Activated T-cell treated with anti-CD3 and anti-CD28 coated beads, Interleukin-2, amount 50 U/mL, for 48 hours (primary cell): ENCODE measurements around the gene BSN.

ENCODE experiments used
- DNase-seq, 2 experiments: peaks; one replicate each; pipeline ENCODE4 v3.0.0-alpha.2; 2020

The BSN gene

DNA sequence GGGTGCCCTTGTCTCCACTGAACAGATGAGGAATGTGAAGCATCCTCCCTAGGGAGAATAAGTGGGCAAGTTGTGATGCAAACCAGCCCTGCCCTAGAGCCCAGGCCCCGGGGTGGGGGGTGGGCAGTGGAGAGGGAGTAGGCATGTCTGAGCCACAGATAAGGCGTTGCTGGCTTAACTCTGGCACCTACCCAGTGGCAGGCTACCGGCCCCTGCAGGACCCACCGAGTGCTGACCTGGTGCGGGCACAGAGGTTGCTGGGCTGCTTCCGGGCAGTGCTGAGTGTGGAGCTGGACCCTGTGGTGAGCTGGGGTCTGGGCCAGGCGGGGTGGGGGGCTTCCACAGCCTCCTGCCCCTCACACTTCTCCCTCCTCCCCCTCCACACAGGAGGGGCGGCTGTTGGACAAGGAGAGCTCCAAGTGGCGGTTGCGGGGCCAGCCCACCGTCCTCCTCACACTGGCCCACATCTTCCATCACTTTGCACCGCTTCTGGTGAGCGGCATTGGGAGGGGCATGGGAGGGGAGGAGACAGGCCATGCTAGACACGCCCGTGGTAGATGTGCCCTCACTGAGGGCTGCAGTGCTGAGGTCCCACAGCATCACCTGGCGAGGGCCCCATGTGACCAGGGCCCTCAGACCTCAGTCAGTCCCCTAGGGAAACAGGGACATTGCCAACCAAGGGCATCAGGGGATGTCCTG is 145.2 kb downstream of the BSN start:
- DNase-seq: no peak

- DNase-seq: no peak
Observed at GRCh38 chr3:49700014-49700413, 145.7 kb downstream of the BSN start.

DNA sequence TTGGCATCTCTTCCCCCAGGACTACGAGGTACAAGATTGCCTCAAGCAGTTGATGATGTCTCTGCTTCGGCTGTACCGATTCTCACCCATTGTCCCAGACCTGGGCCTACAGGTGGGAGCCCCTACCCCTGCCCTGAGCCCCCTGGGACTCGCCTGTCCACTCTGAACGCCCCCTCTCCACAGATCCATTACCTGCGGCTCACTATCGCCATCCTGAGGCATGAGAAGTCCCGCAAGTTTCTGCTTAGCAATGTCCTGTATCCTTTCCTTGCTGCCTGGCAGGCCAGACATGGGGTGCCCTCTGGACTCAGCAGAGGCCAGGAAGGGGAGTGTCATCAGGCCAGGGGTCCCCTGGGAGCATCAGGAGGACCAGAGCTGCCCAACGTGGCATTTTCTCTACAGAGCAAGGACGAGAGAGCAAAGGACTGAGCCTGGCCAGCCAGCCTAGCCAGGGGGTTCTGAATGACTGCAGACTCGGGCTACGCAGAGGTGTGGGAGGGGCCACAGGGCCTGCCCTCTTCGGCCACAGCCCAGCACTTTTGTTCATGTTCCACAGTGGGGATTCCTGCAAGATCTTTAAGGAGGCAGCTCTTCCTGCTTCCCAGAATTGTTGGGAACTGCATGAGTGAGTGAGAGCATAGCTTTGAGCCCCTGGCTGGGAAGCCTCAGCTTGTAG is 146.3 kb downstream of the BSN start:
- DNase-seq: no peak

- DNase-seq: peak in 1 of 2 experiments; percentile 40
Observed at GRCh38 chr3:49701388-49702077, 147.3 kb downstream of the BSN start.

GRCh38 chr3:49702672-49703071 is 148.4 kb downstream of the BSN start:
- no peak for DNase-seq

DNA sequence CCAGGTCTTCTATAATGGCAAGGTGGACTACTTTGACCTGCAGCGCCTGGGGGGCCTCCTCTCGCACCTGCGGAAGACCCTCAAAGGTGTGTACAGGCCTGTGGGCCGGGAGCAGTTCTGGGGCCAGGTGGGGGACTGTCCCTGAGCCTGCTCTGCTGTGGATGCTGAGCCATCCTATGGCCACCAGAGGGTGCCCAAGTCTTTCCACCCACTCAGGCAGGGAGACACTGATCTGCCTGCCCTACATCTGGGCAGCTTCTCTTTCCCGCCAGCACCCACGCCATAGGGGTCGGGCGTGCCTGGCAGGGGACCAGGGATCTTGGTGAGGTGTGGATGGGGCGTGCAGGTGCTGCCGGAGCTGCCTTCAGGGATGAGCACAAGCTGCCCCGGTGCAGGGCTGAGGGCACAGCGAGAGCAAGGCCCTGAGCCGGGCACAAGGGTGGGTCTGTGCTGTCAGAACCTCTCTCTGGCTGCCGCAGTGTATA is 149.2 kb downstream of the BSN start:
- DNase-seq: peak; percentile 73 to 80

GRCh38 chr3:49703956-49704355 is 149.7 kb downstream of the BSN start:
- DNase-seq: no peak

DNA sequence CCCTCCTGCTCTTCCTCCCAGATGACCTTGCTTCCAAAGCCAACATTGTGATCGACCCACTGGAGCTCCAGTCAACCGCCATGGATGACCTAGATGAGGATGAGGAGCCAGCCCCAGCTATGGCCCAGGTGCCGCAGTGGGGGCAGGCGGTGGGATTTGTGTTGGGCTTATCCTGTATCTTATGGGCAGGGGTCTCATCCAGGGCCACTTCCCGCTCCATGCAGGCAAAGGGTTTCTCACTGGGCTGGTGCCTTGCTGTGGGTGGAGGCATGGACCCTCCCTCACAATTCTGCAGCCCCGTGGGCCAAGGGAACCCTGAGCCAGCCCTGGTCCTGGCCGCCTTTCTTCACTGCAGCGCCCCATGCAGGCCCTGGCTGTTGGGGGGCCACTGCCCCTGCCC is 150.4 kb downstream of the BSN start:
- no peak for DNase-seq

DNA sequence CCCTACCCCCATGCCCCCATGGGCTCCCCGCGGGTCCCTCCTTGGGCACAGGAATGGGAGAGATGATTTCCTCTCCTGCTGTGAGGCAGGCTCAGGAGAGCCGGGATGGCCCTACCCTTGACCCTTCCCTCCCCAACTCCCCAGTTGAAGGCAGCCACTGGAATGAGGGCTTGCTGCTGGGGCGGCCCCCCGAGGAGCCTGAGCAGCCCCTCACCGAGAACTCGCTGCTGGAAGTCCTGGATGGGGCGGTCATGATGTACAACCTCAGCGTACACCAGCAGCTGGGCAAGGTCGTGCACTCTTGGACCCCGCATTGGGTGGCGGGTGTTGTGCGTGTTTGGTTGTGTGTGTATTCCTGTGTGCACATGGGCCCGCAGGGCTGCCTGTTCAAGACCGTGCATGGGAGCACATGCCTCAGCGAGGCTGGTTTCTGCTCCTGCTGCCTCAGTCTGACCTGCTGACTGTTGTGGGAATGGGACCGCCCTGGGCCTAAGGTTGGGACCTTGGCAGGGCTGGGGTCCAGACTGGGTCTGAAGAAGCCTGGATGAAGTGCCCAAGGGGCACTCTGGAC is 151.2 kb downstream of the BSN start:
- no peak for DNase-seq

GRCh38 chr3:49706456-49707112 is 152.3 kb downstream of the BSN start:
- no peak for DNase-seq

- no peak for DNase-seq
Observed at GRCh38 chr3:49707113-49707480, 152.8 kb downstream of the BSN start.

DNA sequence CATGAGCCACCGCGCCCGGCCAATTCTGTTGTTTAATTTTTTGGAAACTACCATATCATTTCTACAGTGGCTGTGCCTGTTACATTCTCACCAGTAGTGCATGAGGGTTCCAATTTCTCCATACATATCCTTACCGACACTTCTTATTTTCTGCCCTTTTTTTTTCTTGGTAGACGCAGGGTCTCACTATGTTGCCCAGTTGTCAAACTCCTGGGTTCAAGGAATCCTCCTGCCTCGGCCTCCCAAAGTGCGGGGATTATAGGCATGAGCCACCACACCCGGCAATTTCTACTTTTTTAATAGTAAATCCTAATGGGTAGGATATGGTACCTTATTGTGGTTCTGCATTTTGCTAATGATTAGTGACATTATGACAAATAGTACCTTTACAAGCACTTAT is 155.6 kb downstream of the BSN start:
- DNase-seq: no peak

GRCh38 chr3:49711489-49711888 is 157.2 kb downstream of the BSN start:
- no peak for DNase-seq

- DNase-seq: no peak
Observed at GRCh38 chr3:49712166-49712565, 157.9 kb downstream of the BSN start.

DNA sequence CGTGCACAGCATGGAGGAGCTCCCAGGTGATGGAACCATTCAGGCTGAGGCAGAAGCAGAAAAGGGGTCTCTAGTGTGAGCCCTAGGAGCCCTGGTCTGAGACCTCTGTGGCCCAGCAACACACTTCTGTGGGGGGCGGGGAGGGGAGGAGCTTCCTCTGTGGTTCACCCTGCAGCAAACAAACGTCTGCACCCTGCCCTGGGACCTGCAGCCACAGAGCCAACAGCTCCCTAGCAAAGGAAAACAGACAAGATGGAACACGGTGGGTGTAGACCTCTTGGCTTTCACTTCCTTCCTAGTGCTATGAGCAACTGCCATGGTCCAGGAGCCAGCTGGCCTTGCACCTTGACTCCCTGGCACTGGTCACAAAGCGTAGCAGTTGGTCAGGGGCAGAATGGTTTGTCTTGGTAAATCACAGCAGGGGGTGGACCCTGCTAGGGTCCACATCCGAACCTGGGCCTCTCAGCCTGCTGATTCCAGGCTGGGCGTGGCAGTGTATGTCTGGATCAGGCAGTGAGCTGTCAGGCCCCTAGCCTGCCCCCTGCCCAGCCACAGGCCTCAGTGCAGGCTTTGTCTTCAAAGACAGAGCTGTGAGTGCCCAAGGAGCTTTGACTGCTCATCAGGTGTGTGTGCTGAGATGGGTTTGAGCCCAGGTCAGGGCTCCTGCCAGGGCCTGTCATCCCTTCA is 158.5 kb downstream of the BSN start:
- DNase-seq: no peak

DNA sequence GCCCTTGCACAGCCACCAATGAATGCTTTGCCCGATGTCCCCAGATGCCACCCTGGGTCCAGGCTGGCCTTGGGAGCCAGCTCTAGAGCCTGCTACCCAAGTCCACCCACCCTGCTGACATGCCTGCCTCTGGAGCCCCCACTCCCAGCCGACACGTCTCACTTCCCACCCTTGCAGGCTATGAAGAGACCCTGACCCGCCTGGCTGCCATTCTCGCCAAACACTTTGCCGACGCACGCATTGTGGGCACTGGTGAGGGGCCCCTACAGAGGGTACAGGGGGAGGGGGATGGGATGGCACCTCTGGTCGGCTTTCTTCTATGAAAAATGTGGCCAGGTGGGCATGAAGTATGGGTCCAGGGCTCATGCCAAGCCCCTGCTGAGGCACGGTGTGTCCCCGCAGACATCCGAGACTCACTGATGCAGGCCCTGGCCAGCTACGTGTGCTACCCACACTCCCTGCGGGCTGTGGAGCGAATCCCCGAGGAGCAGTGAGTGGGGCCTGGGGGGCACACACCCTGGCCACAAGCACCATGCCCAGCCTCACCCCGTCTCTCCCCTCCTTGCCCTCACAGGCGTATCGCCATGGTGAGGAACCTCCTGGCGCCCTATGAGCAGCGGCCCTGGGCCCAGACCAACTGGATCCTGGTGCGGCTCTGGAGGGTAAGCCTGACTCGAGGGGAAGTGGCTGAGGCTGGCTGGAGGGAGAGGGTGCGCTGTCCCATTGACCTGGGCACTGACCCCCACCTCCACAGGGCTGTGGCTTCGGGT is 159.2 kb downstream of the BSN start:
- DNase-seq: no peak

GRCh38 chr3:49714728-49715550 is 160.7 kb downstream of the BSN start:
- DNase-seq: no peak

- no peak for DNase-seq
Observed at GRCh38 chr3:49715611-49716121, 161.4 kb downstream of the BSN start.

- no peak for DNase-seq
Observed at GRCh38 chr3:49716169-49716568, 161.9 kb downstream of the BSN start.

- DNase-seq: no peak
Observed at GRCh38 chr3:49716691-49717210, 162.5 kb downstream of the BSN start.
